C4-2B (cell line): ENCODE results near the gene MYLK.

Experiments used
- ZFX ChIP-seq: fragments of 450-650 bp; IDR thresholded peaks from 2 replicates; pipeline ENCODE4 v1.6.1; 2017
- TF ChIP-seq, protein P1 (sequence below): fragments of 450-650 bp; conservative IDR thresholded peaks from 2 replicates; pipeline ENCODE4 v1.5.1; 2017; ENCODE audit warnings: mild to moderate bottlenecking

DNA sequence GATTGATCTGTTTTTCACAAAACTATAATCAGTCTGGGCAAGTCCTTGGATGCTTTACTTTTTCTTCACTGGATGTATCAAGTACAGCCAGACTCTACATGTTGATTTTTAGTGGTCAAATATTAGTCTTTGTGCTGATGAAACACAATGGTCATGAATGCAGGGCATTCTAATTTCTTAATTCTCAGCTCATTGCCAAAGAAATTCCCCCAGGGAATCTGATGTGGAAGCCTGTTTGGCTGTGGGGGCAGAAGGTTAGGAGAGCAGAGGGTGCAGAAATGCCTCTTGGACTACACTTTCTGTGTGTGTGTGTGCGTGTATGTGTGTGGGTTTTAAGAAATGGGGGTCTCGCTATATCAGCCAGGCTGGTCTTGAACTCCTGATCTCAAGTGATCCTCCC is 250.6 kb downstream of the MYLK start:
- TF ChIP-seq, protein P1, sequence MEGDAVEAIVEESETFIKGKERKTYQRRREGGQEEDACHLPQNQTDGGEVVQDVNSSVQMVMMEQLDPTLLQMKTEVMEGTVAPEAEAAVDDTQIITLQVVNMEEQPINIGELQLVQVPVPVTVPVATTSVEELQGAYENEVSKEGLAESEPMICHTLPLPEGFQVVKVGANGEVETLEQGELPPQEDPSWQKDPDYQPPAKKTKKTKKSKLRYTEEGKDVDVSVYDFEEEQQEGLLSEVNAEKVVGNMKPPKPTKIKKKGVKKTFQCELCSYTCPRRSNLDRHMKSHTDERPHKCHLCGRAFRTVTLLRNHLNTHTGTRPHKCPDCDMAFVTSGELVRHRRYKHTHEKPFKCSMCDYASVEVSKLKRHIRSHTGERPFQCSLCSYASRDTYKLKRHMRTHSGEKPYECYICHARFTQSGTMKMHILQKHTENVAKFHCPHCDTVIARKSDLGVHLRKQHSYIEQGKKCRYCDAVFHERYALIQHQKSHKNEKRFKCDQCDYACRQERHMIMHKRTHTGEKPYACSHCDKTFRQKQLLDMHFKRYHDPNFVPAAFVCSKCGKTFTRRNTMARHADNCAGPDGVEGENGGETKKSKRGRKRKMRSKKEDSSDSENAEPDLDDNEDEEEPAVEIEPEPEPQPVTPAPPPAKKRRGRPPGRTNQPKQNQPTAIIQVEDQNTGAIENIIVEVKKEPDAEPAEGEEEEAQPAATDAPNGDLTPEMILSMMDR = no peak
- TF ChIP-seq ZFX = no peak
